NT2/D1 (cell line): ENCODE measurements around the gene FASTK.

Experiments used
- SUZ12 ChIP-seq: IDR thresholded peaks from 2 replicates; pipeline ENCODE4 v1.6.1; 2011; ENCODE audit not compliant: insufficient read length, insufficient read depth; ENCODE audit errors: extremely low read depth
- YY1 ChIP-seq: IDR thresholded peaks from 2 replicates; pipeline ENCODE4 v1.6.1; 2011; ENCODE audit not compliant: insufficient read length, insufficient read depth
- ZNF274 ChIP-seq: IDR thresholded peaks from 2 replicates; pipeline ENCODE4 v1.6.1; 2011; ENCODE audit warnings: mild to moderate bottlenecking, low read depth, low read length

- TF ChIP-seq YY1 (no peak), SUZ12 (no peak), ZNF274 (no peak)
These were observed 16.2 kb downstream of the FASTK start for GRCh38 chr7:151064454-151064853.
